K562 treated with DMSO at 1 percent for 24 hours (cell line): ENCODE measurements around the gene ZNF575. TPM values are rescaled to one million over a fixed set of nuclear protein-coding genes. Genes with fewer than 3 reads are reported as not detected.

Experiments
- total RNA-seq: library from RNA; unstranded; fragments of 300-600 nt; gene quantifications from 2 replicates; pipeline ENCODE4 v1.2.3, GENCODE V29; 2022; ENCODE audit warnings: low read depth; ENCODE audit not compliant: insufficient read depth

The ZNF575 gene
- total RNA-seq, result 1.6 and 1.7 TPM in 2 replicates

GRCh38 chr19:43532962-43533545 lies at the start of gene ZNF575:
TSS of gene ZNF575 (plus strand) at chr19:43533188. CDS start at chr19:43534423, 1,235 bp downstream.

GRCh38 chr19:43504426-43505185 lies 28.4 kb upstream of the ZNF575 start, which contains the start of gene PHLDB3:
TSS of gene PHLDB3 (minus strand) at chr19:43504746. CDS start at chr19:43504118, 628 bp downstream.

GRCh38 chr19:43526884-43527859 lies 5.8 kb upstream of the ZNF575 start, which contains the start of gene ETHE1:
TSS of gene ETHE1 (minus strand) at chr19:43527201. CDS start at chr19:43527177, 24 bp downstream.

GRCh38 chr19:43575156-43575950 lies 42.4 kb downstream of the ZNF575 start, which contains the start of the genes PINLYP and XRCC1:
TSS of gene PINLYP (plus strand) at chr19:43575801. CDS start at chr19:43577192, 1,391 bp downstream.
TSS of gene XRCC1 (minus strand) at chr19:43575527. CDS start at chr19:43575458, 69 bp downstream.

Other genes starting within 250 kb of the ZNF575 start
- not detected in 2 replicates for gene CD177, start 179.5 kb upstream of the ZNF575 start, total RNA-seq
- gene TEX101, start 118.3 kb upstream of the ZNF575 start, total RNA-seq, result 0.81 and 1.0 TPM in 2 replicates
- gene LYPD3, start 67.6 kb upstream of the ZNF575 start, total RNA-seq, result 1.7 and 2.4 TPM in 2 replicates
- 24.0 and 27.9 TPM in 2 replicates for gene PHLDB3, start 28.4 kb upstream of the ZNF575 start, total RNA-seq
- 38.0 and 39.6 TPM in 2 replicates for gene ETHE1, start 6.0 kb upstream of the ZNF575 start, total RNA-seq
- 55.8 and 58.5 TPM in 2 replicates for gene XRCC1, start 42.3 kb downstream of the ZNF575 start, total RNA-seq
- gene PINLYP, start 42.6 kb downstream of the ZNF575 start, total RNA-seq, result 3.8 and 5.8 TPM in 2 replicates
- gene IRGQ, start 62.9 kb downstream of the ZNF575 start, total RNA-seq, result 5.8 and 6.6 TPM in 2 replicates
- gene ZNF576, start 63.4 kb downstream of the ZNF575 start, total RNA-seq, result 15.1 and 23.4 TPM in 2 replicates
- gene SRRM5, start 78.9 kb downstream of the ZNF575 start, total RNA-seq, result 0.58 and 0.60 TPM in 2 replicates
- gene ZNF428, start 86.4 kb downstream of the ZNF575 start, total RNA-seq, result 82.2 and 85.2 TPM in 2 replicates
- 5.5 and 7.5 TPM in 2 replicates for gene CADM4, start 106.7 kb downstream of the ZNF575 start, total RNA-seq
- gene PLAUR, start 137.0 kb downstream of the ZNF575 start, total RNA-seq, result 29.6 and 32.2 TPM in 2 replicates
- gene IRGC, start 182.9 kb downstream of the ZNF575 start, total RNA-seq, result not detected in 2 replicates
- gene SMG9, start 221.8 kb downstream of the ZNF575 start, total RNA-seq, result 35.8 and 36.2 TPM in 2 replicates
- 9.6 and 13.3 TPM in 2 replicates for gene KCNN4, start 247.8 kb downstream of the ZNF575 start, total RNA-seq